GM19395 (cell line): Measurements from ENCODE around the gene ADCY4.
A peak's percentile ranks its signal among the peaks of the same experiment; 100 is the strongest.
"Not testable (repeated sequence)": the region's sequence is repeated elsewhere in the genome, so short reads cannot be mapped to it uniquely, and the experiment has no call there.

Experiments used
- ATAC-seq: cut with Tn5 transposase; IDR thresholded peaks from one replicate; pipeline ENCODE4 v1.9.1; 2021; ENCODE audit warnings: mild to moderate bottlenecking, moderate library complexity; ENCODE audit not compliant: unreplicated experiment

Gene ADCY4

DNA sequence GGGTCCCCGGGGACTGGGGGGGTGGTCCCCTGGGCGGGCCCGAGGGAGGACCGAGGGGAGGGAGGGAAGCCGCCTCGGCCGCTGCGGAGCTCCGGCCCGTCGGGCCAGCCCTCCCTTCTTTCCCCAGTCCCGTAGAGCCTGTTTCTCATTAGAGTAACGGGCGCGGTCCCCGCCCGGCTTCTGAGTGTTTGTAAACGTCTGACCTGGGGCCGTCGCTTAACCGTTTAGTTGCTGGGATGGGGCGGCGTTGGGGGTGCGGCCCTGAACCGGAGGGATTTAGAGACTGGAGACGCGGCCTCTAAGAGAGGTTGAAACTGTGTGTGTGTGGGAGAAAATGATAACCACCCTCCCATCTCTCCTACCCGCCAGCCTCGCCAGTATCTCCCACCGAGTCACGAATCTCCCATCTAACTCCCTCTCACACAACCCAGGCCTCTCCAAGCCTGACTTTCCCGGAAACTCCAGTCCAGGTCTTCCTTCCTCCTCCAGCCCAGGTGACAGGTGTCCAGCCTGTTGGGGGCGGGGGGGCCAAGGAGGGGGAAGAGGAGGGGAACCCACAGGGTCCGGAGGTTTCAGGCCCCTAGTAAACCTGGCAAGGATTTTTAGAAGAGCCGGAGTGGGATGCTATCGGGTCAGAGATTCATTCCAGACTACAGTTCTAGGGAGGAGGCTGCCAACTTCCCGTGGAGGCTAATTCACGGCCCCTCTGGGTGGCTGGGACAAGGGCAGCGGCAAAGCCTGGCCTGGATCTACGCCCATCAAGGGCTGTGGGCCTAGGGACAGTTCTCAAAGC is 32.0 kb upstream of the ADCY4 start:
- ATAC-seq = peak; percentile 72

DNA sequence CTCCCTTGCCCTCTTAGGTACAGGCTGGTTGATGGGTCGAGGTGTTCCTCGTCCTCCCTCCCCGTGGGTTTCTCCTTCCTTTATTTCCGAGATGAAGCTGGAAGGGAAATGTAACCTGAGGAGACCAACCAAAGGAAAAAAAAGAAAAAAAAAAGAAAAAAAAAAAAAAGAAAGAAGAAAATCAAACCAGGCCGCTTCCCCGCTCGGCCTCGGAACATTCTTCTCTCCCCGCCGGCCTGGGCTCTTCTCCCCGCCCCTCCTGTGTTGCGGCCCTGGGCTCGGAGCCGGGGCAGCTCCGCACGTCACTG is 31.5 kb upstream of the ADCY4 start:
- ATAC-seq = no peak

DNA sequence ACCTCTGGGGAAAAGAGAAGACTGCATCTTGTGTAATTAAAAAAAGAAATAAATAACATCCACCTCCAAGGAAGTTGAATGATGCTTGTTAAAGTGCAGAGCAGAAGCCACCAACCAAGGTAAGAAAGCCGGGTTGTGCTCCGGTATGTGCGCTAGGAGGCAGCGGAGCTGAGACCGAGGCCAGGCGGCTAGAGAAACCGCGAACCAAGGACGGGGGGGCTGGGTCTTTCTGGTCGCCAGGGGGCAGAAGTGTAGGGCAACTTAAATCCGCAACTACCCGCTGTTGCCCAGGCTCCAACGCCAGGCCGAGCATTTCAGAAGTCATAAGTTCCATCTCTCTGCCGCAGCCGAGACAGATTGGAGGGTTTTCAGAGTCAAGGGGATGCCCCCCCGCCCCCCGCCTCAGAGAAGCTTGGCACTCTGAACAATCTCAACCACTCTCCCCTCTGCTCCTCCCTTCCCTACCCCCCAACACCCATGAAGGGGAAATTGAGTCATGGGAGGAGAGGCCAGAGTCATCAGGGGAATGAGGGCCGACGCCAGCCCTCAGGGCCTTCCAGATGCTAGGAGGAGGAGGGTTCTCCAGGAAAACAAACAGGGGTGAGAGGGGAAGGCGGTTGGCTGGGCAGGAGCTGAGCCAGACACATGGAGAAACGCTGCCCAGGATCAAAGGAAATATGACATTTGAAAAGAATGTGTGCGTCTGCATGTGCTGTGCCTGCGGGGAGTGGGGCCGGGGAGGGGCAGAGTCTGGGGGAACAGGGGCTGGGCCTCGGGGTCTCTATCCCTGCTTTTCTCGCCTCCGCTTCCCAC is 30.9 kb upstream of the ADCY4 start:
- ATAC-seq = no peak

DNA sequence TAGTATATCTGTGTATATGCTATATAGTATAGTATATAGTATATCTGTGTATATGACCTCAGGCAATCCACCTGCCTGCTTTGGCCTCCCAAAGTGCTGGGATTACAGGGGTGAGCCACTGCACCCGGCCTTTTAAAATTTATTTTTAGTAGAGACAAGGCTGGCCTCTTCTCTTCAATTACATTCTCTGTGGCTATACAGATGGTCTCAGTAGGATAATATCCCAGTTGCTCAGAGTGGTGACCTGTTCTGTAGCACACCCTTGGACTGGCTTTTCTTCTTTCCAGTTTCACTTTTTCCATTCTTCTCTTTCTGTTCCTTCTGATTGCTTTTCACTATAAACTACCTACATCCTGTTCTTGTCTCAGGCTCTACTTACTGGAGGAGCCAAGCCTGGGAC is 30.0 kb upstream of the ADCY4 start:
- ATAC-seq = no peak

DNA sequence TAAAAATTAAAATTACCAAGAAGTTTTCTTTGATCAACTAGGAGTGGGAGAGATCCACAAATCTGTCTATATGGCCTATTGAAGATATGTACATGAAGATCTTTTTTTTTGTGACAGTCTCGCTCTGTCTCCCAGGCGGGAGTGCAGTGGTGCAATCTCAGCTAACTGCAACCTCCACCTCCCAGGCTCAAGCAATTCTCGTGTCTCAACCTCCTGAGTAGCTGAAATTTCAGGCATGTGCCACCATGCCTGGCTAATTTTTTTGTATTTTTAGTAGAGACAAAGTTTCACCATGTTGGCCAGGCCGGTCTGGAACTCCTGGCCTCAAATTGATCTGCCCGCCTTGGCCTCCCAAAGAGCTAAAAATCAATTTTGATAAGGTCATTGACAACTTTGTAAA is 28.5 kb upstream of the ADCY4 start:
- no peak for ATAC-seq

DNA sequence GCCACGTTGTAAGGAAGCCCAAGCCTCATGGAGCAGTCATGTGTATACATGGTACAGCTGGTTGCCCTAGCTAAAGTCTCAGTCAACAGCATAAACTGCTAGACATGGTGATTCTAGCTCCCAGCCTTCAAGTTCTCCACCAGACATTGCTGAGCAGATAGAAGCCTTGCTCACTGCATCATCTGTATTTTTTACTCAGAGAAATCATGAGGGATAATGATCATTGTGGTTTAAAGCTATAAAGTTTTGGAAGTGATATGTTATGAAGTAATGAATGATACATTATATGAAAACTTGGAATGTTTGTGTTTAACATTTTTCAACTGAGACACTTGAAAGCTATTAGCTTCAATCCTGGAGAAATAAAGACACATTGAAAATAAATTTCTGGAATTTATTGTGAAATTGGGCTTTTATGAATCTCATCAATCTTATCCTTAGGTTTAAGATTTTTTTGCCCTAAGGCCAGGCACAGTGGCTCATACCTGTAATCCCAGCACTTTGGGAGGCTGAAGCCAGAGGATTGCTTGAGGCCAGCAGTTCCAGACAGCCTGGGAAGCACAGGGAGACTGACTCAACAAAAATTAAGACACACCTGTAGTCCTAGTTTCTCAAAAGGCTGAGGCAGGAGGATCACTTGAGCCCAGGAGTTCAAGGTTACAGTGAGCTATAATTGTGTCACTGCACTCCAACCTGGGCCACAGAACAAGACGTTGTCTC is 27.5 kb upstream of the ADCY4 start:
- no peak for ATAC-seq

DNA sequence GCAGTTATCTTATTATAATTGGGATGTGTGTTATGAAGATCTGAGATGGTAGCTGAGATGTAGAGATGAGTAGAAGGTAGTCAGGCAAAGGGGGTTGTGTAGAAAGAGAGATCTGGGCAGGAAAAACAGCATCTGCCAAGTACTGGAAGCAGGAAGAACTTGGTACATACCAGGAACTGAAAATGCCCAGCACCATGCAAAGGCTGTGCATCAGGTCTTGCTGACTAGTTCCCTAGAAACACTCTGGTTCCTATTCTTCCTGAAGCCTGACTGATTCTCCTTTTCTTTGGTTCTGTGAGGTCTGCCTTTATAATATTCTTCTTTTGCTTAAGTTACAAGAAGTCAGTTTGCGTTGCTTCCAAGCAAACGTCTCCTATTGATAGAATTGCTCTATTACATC is 26.5 kb upstream of the ADCY4 start:
- no peak for ATAC-seq

DNA sequence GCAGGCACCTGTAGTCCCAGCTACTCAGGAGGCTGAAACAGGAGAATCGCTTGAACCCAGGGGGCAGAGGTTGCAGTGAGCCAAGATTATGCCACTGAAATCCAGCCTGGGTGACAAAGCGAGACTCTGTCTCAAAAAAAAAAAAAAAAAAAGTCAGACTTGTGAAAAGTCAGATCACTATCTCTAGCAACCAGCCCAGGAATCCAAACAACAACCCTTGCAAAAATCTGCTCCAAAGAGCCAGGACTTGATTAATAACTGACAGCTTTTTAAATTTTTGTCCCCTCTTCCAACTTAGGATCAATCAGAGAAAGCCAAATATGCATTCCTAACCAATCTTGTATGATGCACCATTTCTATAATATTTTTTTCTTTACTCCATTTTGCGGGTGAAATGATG is 25.4 kb upstream of the ADCY4 start:
- ATAC-seq = no peak

DNA sequence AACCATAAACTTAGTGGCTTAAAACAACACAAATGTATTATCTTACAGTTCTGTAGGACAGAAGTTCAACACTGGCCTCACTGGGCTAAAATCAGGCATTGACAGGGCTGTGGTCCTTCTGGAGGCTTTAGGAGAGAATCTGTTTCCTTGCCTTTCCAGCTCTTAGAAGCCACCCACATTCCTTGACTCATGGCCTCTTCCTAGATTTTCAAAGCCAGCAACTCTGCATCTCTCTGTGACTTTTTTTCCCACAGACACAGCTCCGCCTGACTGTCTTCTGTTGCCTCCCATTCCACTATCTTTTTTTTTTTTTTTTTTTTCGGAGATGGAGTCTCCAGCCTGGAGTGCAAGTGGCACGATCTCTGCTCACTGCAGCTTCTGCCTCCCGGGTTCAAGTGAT is 21.3 kb upstream of the ADCY4 start:
- no peak for ATAC-seq

DNA sequence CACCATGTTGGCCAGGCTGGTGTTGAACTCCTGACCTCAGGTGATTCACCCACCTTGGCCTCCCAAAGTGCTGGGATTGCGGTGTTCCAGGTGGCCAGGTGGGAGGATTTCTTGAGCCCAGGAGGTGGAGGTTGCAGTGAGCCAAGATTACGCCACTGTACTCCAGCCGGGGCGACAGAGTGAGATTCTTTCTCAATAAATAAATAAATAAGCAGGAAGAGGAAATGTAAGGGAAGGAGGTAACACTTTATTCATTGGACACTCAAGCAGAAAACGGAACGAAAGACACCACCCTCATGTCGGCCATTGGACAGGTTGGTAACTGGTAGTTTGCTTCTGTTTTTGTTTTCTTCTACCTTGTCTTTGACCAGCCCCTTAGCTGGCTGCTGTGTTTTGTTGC is 20.1 kb upstream of the ADCY4 start:
- no peak for ATAC-seq

DNA sequence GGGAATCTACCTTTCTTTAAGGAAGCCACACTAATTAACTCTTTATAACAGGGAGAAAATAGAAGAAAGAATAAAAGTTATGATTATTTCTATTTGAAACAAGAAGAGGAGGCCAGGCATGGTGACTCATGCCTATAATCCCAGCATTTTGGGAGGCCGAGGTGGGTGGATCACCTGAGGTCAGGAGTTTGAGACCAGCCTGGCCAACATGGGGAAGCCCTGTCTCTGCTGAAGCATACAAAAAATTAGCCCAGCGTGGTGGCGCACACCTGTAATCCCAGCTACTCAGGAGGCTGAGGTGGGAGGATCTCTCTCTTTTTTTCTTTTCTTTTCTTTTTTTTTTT is 19.6 kb upstream of the ADCY4 start:
- ATAC-seq = not testable (repeated sequence)

DNA sequence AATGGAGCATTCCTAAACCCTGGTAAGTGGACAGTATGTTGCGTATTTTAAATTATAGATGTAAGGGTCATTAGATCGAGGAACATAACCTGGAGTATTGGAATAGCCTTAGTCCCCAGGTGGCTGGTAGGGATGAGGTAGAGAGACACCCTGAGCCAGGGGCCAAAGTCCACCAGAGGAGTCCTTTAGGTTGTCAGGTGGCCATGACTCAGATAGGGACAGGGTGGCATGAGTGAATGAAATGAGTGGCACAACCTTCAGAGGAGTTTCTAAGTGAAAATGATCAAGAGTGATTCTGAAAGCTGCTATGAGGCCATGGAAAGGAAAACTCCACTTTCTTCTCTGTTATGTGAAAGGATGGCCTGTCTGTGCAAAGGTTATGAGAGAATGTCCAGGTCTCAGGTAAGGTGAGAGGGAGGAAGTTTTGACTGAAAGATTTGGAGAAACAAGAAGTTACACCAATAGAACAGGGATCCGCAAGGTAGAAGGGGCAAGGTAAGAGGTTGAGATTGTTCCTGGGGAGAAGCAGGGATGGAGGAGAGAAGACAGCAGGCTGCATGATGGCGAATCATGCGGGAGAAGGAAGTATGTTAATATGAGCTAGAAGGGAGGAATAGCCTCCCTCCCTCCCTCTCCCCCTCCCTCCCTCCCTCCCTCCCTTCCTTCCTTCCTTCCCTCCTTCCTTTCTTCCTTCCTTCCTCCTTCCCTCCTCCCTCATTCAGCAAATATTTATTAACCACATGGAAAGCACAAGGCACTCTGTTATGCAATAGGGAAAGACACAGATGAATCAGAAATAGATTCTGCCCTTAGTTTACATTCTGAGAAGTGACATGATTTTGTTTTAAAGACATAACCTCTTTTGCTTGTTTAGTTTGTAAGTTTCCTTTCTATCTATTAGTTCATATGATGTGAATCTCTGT is 18.9 kb upstream of the ADCY4 start:
- ATAC-seq = no peak

DNA sequence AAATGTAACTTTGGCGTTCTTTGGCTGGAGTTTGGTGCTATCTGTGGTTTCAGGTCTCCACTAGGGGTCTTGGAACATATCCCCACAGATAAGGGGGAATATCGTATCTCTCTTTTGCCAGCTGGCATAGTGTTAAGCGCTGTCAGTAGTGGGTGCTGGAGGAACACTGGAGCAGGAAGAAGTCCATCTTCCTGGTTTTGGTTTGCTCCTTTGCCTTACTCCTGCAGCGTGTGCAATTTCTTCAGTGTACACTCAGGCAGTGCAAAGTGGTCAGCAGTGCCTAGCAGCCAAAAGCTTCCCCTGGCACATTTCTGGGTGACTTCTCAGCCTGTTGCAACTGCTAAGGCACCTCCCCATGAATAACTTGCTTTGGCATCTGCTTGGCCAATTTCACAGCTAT is 16.6 kb upstream of the ADCY4 start:
- no peak for ATAC-seq

DNA sequence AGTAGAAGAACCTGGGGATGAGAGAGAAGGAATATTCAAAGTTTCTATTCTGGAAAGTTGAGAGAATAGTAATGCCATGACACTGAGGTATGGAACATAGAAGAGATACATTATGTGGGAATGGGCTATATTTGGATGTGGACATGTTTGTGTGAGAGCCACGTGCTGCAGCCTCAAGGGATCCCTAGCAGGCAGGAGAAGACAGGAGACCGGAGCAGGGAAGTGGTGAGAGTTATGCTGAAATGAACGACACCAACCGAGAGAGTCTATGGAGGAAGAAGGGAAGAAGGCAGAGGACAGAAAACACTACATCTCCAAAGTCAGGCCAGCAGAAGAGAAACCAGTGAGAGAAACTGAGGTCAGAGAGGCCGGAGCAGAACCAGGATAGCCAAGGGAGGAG is 14.9 kb upstream of the ADCY4 start:
- ATAC-seq = no peak

DNA sequence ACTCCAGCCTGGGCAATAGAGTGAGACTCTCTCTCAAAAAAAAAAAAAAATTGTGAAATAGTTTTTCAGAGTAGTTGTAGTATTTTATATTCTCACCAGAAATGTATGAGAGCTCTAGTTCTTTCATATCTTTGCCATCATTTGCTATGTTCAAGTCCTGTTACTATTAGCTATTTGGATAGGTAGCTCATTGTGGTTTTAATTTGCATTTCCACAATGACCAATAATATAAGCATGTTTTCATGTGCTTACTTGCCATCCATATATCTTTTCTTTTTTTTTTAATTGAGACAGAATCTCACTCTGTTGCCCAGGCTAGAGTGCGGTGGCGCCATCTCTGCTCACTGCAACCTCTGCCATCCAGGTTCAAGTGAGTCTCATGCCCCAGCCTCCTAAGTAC is 13.3 kb upstream of the ADCY4 start:
- ATAC-seq = no peak

DNA sequence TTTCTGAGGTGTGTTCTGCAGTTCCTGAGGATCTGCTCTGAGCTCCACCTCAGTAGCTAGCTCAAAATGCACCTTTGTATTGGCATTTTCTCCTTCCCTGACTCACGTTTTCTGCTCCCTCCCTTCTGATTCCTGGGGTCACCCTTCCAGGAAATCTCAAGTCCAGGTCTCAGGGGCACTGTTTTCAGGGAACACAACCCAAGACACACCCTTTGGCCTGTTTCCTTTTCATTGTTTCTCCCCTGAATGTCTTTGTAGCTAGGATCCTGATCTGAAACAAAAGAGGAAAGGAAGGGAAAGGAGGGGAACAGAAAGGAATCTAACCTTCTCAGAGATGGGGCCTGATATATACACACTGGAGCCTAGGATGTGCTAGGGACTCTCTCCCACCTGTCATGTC is 12.3 kb upstream of the ADCY4 start:
- ATAC-seq = no peak

DNA sequence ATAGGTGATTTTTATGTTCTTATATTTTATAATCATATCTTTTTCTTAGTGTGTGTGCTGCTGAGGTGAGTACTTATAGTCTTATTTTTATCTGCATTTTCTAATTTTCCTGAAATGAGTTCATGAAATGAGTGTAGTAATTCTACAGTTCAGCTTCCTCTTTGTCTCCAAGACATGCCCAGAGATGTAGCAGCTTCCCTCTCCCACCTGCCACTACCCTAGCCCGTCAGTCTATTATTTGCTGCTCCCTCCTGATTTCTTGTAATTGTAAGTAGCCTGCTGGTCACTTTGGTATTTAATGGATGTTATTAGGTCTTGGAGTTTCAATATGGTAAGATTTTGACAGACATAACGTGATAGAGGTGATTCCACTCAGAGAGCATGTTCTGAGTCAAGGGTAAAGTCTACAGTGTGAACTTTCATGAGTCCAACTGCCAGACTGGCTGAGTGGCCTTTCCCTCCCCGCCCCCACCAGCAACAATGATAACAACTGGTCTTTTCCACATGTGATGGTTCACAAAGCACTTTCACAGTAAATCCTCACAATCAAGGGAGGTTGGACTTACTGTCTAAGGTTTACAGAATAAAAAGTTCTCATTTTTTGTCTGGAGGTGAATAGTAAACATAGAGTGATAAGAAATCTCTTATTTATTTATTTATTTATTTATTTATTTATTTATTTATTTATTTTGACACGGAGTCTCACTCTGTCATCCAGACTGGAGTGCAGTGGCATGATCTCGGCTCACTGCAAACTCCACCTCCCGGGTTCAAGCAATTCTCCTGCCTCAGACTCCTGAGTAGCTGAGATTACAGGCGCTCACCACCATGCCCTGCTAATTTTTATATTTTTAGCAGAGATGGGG is 9.2 kb upstream of the ADCY4 start:
- no peak for ATAC-seq

DNA sequence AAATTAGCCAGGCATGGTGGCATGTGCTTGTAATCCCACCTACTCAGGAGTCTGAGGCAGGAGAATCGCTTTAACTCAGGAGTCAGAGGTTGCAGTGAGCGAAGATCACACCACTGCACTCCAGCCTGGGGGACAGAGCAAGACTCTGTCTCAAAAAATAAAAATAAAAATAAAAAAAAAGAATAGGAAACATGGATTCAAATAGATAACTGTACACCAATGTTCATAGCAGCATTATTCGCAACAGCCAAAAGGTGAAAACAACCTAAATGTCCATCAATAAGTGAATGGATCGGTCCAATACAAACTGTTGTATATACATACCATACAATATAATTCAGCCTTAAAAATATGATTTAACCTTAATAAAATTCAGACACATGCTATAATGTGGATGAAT is 8.0 kb upstream of the ADCY4 start:
- ATAC-seq = no peak

DNA sequence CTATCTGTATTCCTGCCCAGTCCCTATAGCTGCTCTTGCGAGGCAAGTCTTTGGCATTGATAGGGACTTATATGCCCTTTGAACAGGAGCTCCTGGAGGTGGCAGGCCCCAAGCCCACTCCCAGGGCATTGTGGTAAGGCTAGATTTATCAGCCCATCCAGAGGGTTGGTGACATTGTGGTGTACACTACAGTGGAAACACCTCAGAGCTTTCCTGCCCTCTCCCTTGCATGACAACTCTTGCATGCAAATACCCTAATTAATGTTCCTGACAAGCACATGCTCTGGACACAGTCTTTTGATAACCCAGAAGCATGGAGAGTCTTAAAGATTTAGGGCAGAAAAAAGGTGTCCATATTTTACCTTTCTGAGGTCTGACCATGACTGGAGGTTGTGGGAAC is 5.7 kb upstream of the ADCY4 start:
- ATAC-seq = no peak
